K562 (cell line): Measurements from ENCODE around the gene FSTL4. TPM values are rescaled to one million over a fixed set of nuclear protein-coding genes. Genes with fewer than 3 reads are reported as not detected.

Source experiments
- ATAC-seq: fragments of 200-7000 bp; cut with Tn5 transposase; 3 replicates; pipeline ENCODE4 v1.9.1; 2020; ENCODE audit warnings: moderate library complexity
- BruUV-seq: library from RNA; stranded (reverse); fragments of 400-500 nt; replicated peaks from 2 replicates; lab custom pipeline; 2021; lab: Mats Ljungman, UMichigan
- CTCF ChIA-PET: fragments of 300-600 bp; formaldehyde crosslinking; extraction: SDS; loops from one replicate; lab custom pipeline; 2021; ENCODE audit warnings: low intra/inter-chr PET ratio; lab: Yijun Ruan, JAX
- POLR2A ChIA-PET: fragments of 300-600, 350-650 bp; sonication (Branson Sonifier 250); formaldehyde crosslinking; extraction: SDS; loops from one replicate; lab custom pipeline; 2021; ENCODE audit warnings: antibody characterized with exemption, inconsistent platforms; lab: Yijun Ruan, JAX
- DNase-seq, 4 experiments: peaks; one replicate each; pipeline versions ENCODE4 v3.0.0 to v3.0.0-alpha.2; 2011 to 2018; ENCODE audit warnings: low spot score in 3 of 4, mixed read lengths in 3 of 4; ENCODE audit errors: extremely low read depth in 1 of 4
- FAIRE-seq: peaks from 2 replicates; lab custom pipeline; 2011; peaks lifted over from hg19 to GRCh38; lab: Jason Lieb, UNC
- H2AFZ ChIP-seq: 2 replicates; pipeline ENCODE4 v1.6.0; 2011; ENCODE audit warnings: low read depth, low read length, control low read depth, inconsistent platforms
- H3K27ac ChIP-seq: fragments of 200-600 bp; 3 replicates; pipeline ENCODE4 v1.8.0; 2011; ENCODE audit warnings: low read depth, mild to moderate bottlenecking, control low read depth, inconsistent platforms, low read length, moderate library complexity, mixed read lengths; ENCODE audit errors: extremely low read depth
- H3K27me3 ChIP-seq, 2 experiments: fragments of 300-600 bp in 1 of 2; 2 replicates in 1 of 2; 3 replicates in 1 of 2; pipeline versions ENCODE4 v1.6.0 to v1.8.0; 2011; ENCODE audit warnings: inconsistent platforms in 2 of 2, low read length in 2 of 2, mild to moderate bottlenecking in 1 of 2, mixed read lengths in 1 of 2, moderate library complexity in 1 of 2; ENCODE audit not compliant: control insufficient read depth in 2 of 2, insufficient read depth in 2 of 2
- H3K36me3 ChIP-seq: fragments of 300-600 bp; 3 replicates; pipeline ENCODE4 v1.8.0; 2011; ENCODE audit warnings: mild to moderate bottlenecking, low read length, inconsistent platforms; ENCODE audit not compliant: control insufficient read depth, insufficient read depth
- H3K4me1 ChIP-seq, 2 experiments: fragments of 200-600 bp in 1 of 2; replicated peaks in 1 of 2; 2 replicates in 1 of 2; 3 replicates in 1 of 2; pipeline versions ENCODE4 v1.5.1 to v1.8.0; 2011; ENCODE audit warnings: inconsistent platforms in 2 of 2, low read length in 2 of 2, mild to moderate bottlenecking in 1 of 2, mixed read lengths in 1 of 2, moderate library complexity in 1 of 2; ENCODE audit not compliant: control insufficient read depth in 2 of 2, insufficient read depth in 2 of 2
- H3K4me2 ChIP-seq: 2 replicates; pipeline ENCODE4 v1.6.1; 2011; ENCODE audit warnings: low read length, control low read depth, inconsistent platforms, mixed read lengths; ENCODE audit not compliant: insufficient read depth
- H3K4me3 ChIP-seq: fragments of 200-600 bp; sonication (generic), shearing (Covaris generic); 2 replicates; pipeline ENCODE4 v1.5.1; 2016; ENCODE audit warnings: control low read depth, inconsistent platforms
- H3K79me2 ChIP-seq: fragments of 200-600 bp; 3 replicates; pipeline ENCODE4 v1.8.0; 2011; ENCODE audit warnings: low read length, inconsistent platforms; ENCODE audit not compliant: control insufficient read depth, insufficient read depth
- H3K9ac ChIP-seq, 2 experiments: 2 replicates each; pipeline versions ENCODE4 v1.6.0 to v1.6.1; 2011; ENCODE audit warnings: low read depth in 2 of 2, low read length in 2 of 2, control low read depth in 1 of 2, inconsistent platforms in 1 of 2, mild to moderate bottlenecking in 1 of 2, mixed read lengths in 1 of 2; ENCODE audit not compliant: insufficient read depth in 1 of 2
- H3K9me1 ChIP-seq: one replicate; pipeline ENCODE4 v1.6.0; 2011; ENCODE audit warnings: inconsistent platforms, mild to moderate bottlenecking, low read length, moderate library complexity; ENCODE audit not compliant: control insufficient read depth, insufficient read depth
- H3K9me3 ChIP-seq: replicated peaks from 2 replicates; pipeline ENCODE4 v1.5.1; 2011; ENCODE audit warnings: low read depth, low read length, inconsistent platforms; ENCODE audit not compliant: control insufficient read depth, insufficient read depth
- H4K20me1 ChIP-seq: replicated peaks from 2 replicates; pipeline ENCODE4 v1.6.1; 2011; ENCODE audit warnings: low read length, inconsistent platforms, mixed read lengths; ENCODE audit not compliant: control insufficient read depth, insufficient read depth
- ADNP ChIP-seq: fragments of 200-800 bp; sonication (Bioruptor generic); IDR thresholded peaks from 2 replicates; pipeline ENCODE4 v1.6.1; 2016; ENCODE audit warnings: missing genetic modification characterization, missing compliant biosample characterization
- ATF6 ChIP-seq: sonication (generic); formaldehyde crosslinking; IDR thresholded peaks from 2 replicates; pipeline ENCODE4 v1.4.0; 2020; ENCODE audit warnings: mild to moderate bottlenecking, missing genetic modification reagents
- BCLAF1 ChIP-seq, 2 experiments: fragments of 450-650 bp in 1 of 2; IDR thresholded peaks; 2 replicates each; pipeline ENCODE4 v1.6.1; 2011 to 2017; ENCODE audit warnings: low read depth in 2 of 2, antibody characterized with exemption in 1 of 2, borderline replicate concordance in 1 of 2, low read length in 1 of 2, mild to moderate bottlenecking in 1 of 2, mixed read lengths in 1 of 2; ENCODE audit not compliant: control insufficient read depth in 1 of 2
- BRF2 ChIP-seq: IDR thresholded peaks from 3 replicates; pipeline ENCODE4 v1.6.1; 2011; ENCODE audit warnings: borderline replicate concordance, mild to moderate bottlenecking; ENCODE audit not compliant: insufficient read length, insufficient read depth
- CBX3 ChIP-seq, 2 experiments: IDR thresholded peaks; 1 replicate in 1 of 2; 2 replicates in 1 of 2; pipeline ENCODE4 v1.6.1; 2012; ENCODE audit warnings: inconsistent platforms in 2 of 2, low read length in 2 of 2, borderline replicate concordance in 1 of 2, control low read depth in 1 of 2
- DNMT1 ChIP-seq: fragments of 450-650 bp; IDR thresholded peaks from 2 replicates; pipeline ENCODE4 v1.6.1; 2016; ENCODE audit warnings: antibody characterized with exemption, mild to moderate bottlenecking
- MYNN ChIP-seq, 2 experiments: sonication (generic); formaldehyde crosslinking in 1 of 2; IDR thresholded peaks; 2 replicates each; pipeline versions ENCODE4 v1.5.0 to v1.6.1; 2016 to 2020; ENCODE audit warnings: antibody characterized with exemption in 1 of 2, missing genetic modification reagents in 1 of 2
- NFXL1 ChIP-seq: fragments of 450-650 bp; formaldehyde crosslinking; IDR thresholded peaks from 2 replicates; pipeline ENCODE4 v1.4.0; 2021; ENCODE audit warnings: mild to moderate bottlenecking
- POLR2A ChIP-seq: fragments of 450-650 bp; conservative IDR thresholded peaks from 2 replicates; pipeline ENCODE4 v1.6.1; 2016
- RBFOX2 ChIP-seq: fragments of 200-400 bp; formaldehyde crosslinking; IDR thresholded peaks from 2 replicates; pipeline ENCODE4 v1.6.1; 2017; ENCODE audit warnings: low read depth, mild to moderate bottlenecking, low read length, moderate library complexity
- SMARCA4 ChIP-seq: fragments of 450-650 bp; IDR thresholded peaks from 2 replicates; pipeline ENCODE4 v1.6.1; 2016
- TRIM24 ChIP-seq, 2 experiments: fragments of 450-650 bp; IDR thresholded peaks; 2 replicates each; pipeline ENCODE4 v1.6.1; 2016
- TRIM28 ChIP-seq: fragments of 450-650 bp; IDR thresholded peaks from 2 replicates; pipeline ENCODE4 v1.6.1; 2017
- ZBTB26 ChIP-seq: fragments of 450-650 bp; formaldehyde crosslinking; IDR thresholded peaks from 2 replicates; pipeline ENCODE4 v1.4.0; 2022; ENCODE audit warnings: missing genetic modification characterization
- ZNF551 ChIP-seq: fragments of 250-450 bp; sonication (Bioruptor Pico); IDR thresholded peaks from 2 replicates; pipeline ENCODE4 v1.5.0; 2021; ENCODE audit warnings: mild to moderate bottlenecking, moderate library complexity
- ZNF75A ChIP-seq: fragments of 450-650 bp; formaldehyde crosslinking; IDR thresholded peaks from 2 replicates; pipeline ENCODE4 v1.4.0; 2020; ENCODE audit warnings: mild to moderate bottlenecking
- ZNF766 ChIP-seq: fragments of 200-800 bp; sonication (Bioruptor generic); conservative IDR thresholded peaks from 2 replicates; pipeline ENCODE4 v1.6.1; 2016; ENCODE audit warnings: missing genetic modification characterization, missing compliant biosample characterization
- WGBS: fragments of 100-300 bp; shearing (Covaris generic); methylation state at CpG from one replicate; pipeline ENCODE4 v1.1.6; 2016; ENCODE audit warnings: low coverage, mixed read lengths; ENCODE audit not compliant: insufficient coverage; ENCODE audit errors: missing lambda C conversion rate; 5-methylcytosine and 5-hydroxymethylcytosine counted together
- in situ Hi-C: fragments of 300-500 bp; cut with MboI; formaldehyde crosslinking; loops from 4 replicates; pipeline ENCODE4 v1.15.0; 2018; ENCODE audit warnings: inconsistent platforms, mixed read lengths
- intact Hi-C: fragments of 100-400 bp; cut with micrococcal nuclease; formaldehyde crosslinking; loops from 2 replicates; pipeline ENCODE4 v1.14.2; 2022
- polyA plus RNA-seq, 8 experiments: library from polyadenylated mRNA; depleted of rRNA in 4 of 8; stranded (reverse) in 5 of 8; unstranded in 3 of 8; fragments of >200 nt; fragmentation: Nextera tagmentation in 2 of 8; fragmentation: Illumina TruSeq in 1 of 8; extraction: Ambion mirVana in 2 of 8; extraction: Trizol in 1 of 8; gene quantifications; 2 replicates each; pipeline versions ENCODE4 v1.2.1 to v1.2.3, GENCODE V29; 2011 to 2014; ENCODE audit warnings: inconsistent platforms in 1 of 8, missing spikeins in 1 of 8
- total RNA-seq, 7 experiments: library from RNA; depleted of rRNA in 6 of 7; stranded (reverse); fragments of >200 nt in 6 of 7; fragmentation: Illumina TruSeq in 2 of 7; extraction: Trizol in 2 of 7; gene quantifications; 2 replicates each; pipeline versions ENCODE4 v1.2.1 to v1.2.3, GENCODE V29; 2011 to 2021; ENCODE audit warnings: low replicate concordance in 1 of 7

The FSTL4 gene
- total and polyA plus RNA-seq, 9 of the 15 experiments (the other 6 are each of a cell fraction or from before 2014, with no cell fraction given) = 0.08 to 0.18 (median 0.10) TPM; not detected in 5

GRCh38 chr5:133377736-133378135 lies 234.6 kb downstream of the FSTL4 start:
- no peaks in the 10 kb centered on the region for H3K36me3 ChIP-seq
- intact Hi-C loops = no loop called here
- in situ Hi-C loops = no loop called here
- no peak overlapping the region for H3K4me3 ChIP-seq
- no peak overlapping the region for H2AFZ ChIP-seq
- FAIRE-seq (no peak), ATAC-seq (no peak), DNase-seq (no peak)
- POLR2A ChIA-PET = no interaction called here
- BruUV-seq = no TSS peak
- no peaks in the 10 kb centered on the region for H3K9me1 ChIP-seq
- H4K20me1 ChIP-seq = no peaks in the 10 kb centered on the region
- no peak overlapping the region for H3K4me2 ChIP-seq
- H3K27me3 ChIP-seq = peaks cover 0 to 23% of the 10 kb centered on the region in 2 experiments; a peak in 3 of 5 replicates
- no peak overlapping the region for H3K27ac ChIP-seq
- H3K9me3 ChIP-seq = no peaks in the 10 kb centered on the region
- no peak overlapping the region for H3K9ac ChIP-seq
- H3K4me1 ChIP-seq = no peaks in the 10 kb centered on the region
- H3K79me2 ChIP-seq = no peaks in the 10 kb centered on the region
- CTCF ChIA-PET = no interaction called here
- 0% methylated on average over 3 of the region's 3 CpGs for WGBS
- TF ChIP-seq SMARCA4 (no peak), TRIM24 (IDR thresholded peaks at IDR 0.05) (0 out of 4 replicates have a peak, but pooled peaks of 1 of the 2 experiments have one; percentile 16), DNMT1 (no peak), ATF6 (no peak), ZNF766 (CRISPR knock-in tag) (no peak), ZBTB26 (CRISPR knock-in tag) (no peak), NFXL1 (CRISPR knock-in tag) (no peak), CBX3 (IDR thresholded peaks at IDR 0.05; ENCODE audit: borderline replicate concordance in 1 of 2, low read length in 2 of 2) (peak in 1 of 2 experiments; percentile 84; a peak in 2 of 3 replicates), BCLAF1 (IDR thresholded peaks at IDR 0.05; ENCODE audit: borderline replicate concordance in 1 of 2, control insufficient read depth in 1 of 2, low read depth in 2 of 2, low read length in 1 of 2) (no peak), ADNP (tag) (no peak), ZNF75A (CRISPR knock-in tag) (no peak), BRF2 (no peak), MYNN (IDR thresholded peaks at IDR 0.05) (no peak), MYNN (CRISPR knock-in tag; IDR thresholded peaks at IDR 0.05) (no peak), RBFOX2 (no peak), ZNF551 (no peak), TRIM28 (peak; percentile 88; the same call in 1 of the 2 replicates), POLR2A (no peak)
